GM23338 (cell line): ENCODE measurements around the gene C6orf52.

Experiments
- CREB1 ChIP-seq: fragments of 250-450 bp; sonication (Bioruptor Pico); IDR thresholded peaks from 2 replicates; pipeline ENCODE4 v1.5.0; 2020; ENCODE audit warnings: low read depth, mild to moderate bottlenecking, moderate library complexity
- CTCF ChIP-seq, 2 experiments: fragments of 200-600 bp in 1 of 2; sonication (generic) in 1 of 2; conservative IDR thresholded peaks; 2 replicates each; pipeline versions ENCODE4 v1.5.1 to v1.6.1; 2016 to 2017; ENCODE audit warnings: antibody characterized with exemption in 2 of 2, low read depth in 2 of 2, mild to moderate bottlenecking in 2 of 2, moderate library complexity in 1 of 2
- ETS1 ChIP-seq: IDR thresholded peaks from 2 replicates; pipeline ENCODE4 v1.6.1; 2016; ENCODE audit warnings: antibody characterized with exemption
- EZH2 ChIP-seq: fragments of 200-600 bp; sonication (generic); IDR thresholded peaks from one replicate; pipeline ENCODE4 v1.8.0; 2017; ENCODE audit warnings: antibody characterized with exemption, mild to moderate bottlenecking, low read depth; ENCODE audit not compliant: unreplicated experiment
- EZH2phosphoT487 ChIP-seq: fragments of 200-600 bp; sonication (generic); IDR thresholded peaks from one replicate; pipeline ENCODE4 v1.8.1; 2018; ENCODE audit warnings: antibody characterized with exemption; ENCODE audit not compliant: unreplicated experiment
- JUNB ChIP-seq: IDR thresholded peaks from one replicate; pipeline ENCODE4 v1.6.1; 2016; ENCODE audit warnings: antibody characterized with exemption; ENCODE audit not compliant: unreplicated experiment
- POLR2AphosphoS5 ChIP-seq: IDR thresholded peaks from 2 replicates; pipeline ENCODE4 v1.6.1; 2016; ENCODE audit warnings: antibody characterized with exemption, low read depth
- REST ChIP-seq: IDR thresholded peaks from one replicate; pipeline ENCODE4 v1.6.1; 2018; ENCODE audit warnings: antibody characterized with exemption; ENCODE audit not compliant: unreplicated experiment
- ZNF114 ChIP-seq: fragments of 250-450 bp; sonication (Bioruptor Pico); IDR thresholded peaks from 2 replicates; pipeline ENCODE4 v1.5.0; 2020; ENCODE audit warnings: mild to moderate bottlenecking, moderate library complexity
- ZNF462 ChIP-seq: fragments of 250-450 bp; sonication (Bioruptor Pico); IDR thresholded peaks from 2 replicates; pipeline ENCODE4 v1.5.0; 2020; ENCODE audit warnings: mild to moderate bottlenecking, moderate library complexity

GRCh38 chr6:10740061-10740460, 45.6 kb upstream of the C6orf52 start:
- TF ChIP-seq CTCF (conservative IDR thresholded peaks at IDR 0.05; ENCODE audit: low read depth in 2 of 2) (no peak), EZH2 (no peak), EZH2phosphoT487 (no peak), POLR2AphosphoS5 (no peak), REST (no peak), ETS1 (no peak), ZNF114 (CRISPR knock-in tag) (no peak), CREB1 (CRISPR knock-in tag) (no peak), JUNB (no peak), ZNF462 (CRISPR knock-in tag) (no peak)
